Endometrium (tissue), 2 donors: ENCODE measurements around the gene MBNL2.

ENCODE experiments used
- FAIRE-seq: peaks from 2 replicates; lab custom pipeline; 2012; peaks lifted over from hg19 to GRCh38; lab: Jason Lieb, UNC
- donor health status: control.
- donor health status: control.

MBNL2 gene

DNA sequence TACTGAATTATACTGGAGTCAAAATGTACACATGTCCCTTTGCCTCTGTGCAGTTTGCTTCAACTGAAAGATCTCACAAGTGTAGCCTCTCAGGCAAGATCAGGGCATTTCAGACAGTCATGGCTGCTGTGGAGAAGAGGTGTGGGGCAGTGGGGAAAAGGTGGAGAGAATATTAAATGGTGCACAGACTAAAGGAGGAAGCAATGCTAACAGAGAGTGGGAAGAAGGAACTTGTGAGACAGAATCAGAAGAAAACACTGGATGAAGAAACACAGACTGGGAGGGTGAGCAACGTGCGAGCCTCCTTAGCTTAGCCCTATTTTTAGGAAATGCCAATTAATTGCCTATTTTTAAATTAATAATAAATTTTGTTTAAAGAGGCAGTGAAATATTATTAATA lies 162.2 kb downstream of the MBNL2 start:
- no peak for FAIRE-seq

- no peak for FAIRE-seq
Measured at GRCh38 chr13:97385146-97385545, 163.0 kb downstream of the MBNL2 start.

- FAIRE-seq, result no peak
Measured at GRCh38 chr13:97385854-97386253, 163.7 kb downstream of the MBNL2 start.

DNA sequence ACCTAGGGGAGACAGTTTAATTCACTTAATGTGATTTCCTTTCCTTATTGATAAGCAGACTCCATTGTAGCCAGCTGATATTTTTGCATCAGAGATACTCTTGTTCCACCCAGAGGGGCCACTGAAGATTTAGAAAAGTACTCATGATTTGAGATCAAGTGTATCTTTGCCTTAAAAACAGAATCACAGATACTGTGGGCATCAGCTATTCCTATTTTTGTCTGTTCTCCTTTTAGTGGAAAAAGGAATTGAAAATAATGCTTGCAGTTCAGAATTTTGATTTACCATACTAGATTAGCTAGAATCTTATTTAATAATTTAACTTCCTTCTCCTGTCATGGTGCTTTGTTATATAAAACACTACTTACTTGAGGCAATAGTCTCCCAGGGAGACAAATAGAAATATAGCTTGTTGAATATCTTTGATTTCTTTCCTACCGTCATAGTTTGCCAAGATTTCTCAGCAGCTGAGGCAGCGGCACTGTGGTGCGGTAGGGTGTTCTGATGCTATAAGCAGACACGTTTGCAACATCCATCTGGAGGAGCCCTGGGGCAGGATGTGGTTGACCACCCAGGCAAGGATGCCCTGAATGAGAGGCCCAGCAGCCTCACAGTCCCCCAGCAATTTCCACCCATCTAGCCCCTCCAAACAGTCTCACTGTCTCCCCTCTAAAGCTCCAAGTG lies 164.8 kb downstream of the MBNL2 start:
- FAIRE-seq, result no peak

- FAIRE-seq, result no peak
Measured at GRCh38 chr13:97387485-97387839, 165.3 kb downstream of the MBNL2 start.

- no peak for FAIRE-seq
Measured at GRCh38 chr13:97387890-97388289, 165.8 kb downstream of the MBNL2 start.

DNA sequence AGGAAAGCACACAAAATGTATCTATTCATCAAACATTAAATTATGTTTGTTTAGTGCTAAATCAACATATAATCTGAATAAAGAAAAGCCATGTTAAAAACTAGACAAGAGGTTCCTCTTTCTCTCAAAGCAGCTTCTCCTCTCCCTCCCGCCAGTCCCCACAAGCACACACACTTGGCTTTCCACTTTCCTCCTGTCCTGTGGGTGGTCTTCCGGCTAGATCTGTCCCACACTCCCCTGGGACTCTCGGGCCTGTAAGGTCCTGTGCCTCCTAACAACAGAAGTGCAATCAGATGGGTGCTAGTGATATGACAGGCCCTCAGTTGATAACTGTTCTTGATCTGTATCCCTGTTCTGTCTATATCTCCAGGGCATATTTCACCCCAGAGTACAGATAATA lies 166.2 kb downstream of the MBNL2 start:
- no peak for FAIRE-seq

DNA sequence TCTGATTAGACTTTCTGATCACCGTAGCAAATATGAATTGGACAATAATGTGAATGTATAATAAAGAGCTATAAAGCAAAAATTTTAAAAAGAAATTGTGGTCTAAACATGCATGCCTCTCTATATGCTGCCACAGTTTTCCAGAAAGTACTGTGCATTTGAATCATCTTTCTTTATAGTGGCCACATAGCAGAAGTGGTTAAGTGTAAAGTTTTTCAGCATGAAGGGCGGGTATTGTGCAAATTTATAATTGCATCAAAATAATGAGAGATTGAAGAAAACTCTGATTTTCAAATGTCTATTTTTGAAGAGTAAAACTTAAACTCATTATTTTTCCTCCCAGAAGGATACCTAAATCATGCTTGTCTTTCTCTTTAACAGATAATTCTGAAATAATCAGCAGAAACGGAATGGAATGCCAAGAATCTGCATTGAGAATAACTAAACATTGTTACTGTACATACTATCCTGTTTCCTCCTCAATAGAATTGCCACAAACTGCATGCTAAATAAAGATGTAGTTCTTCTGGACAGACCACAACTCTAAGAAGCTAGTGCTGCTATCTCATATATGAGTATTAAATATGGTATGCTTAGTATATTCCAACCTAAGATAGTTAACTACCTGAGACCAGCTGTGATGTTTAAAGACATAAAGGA lies 168.9 kb downstream of the MBNL2 start:
- FAIRE-seq, result no peak

DNA sequence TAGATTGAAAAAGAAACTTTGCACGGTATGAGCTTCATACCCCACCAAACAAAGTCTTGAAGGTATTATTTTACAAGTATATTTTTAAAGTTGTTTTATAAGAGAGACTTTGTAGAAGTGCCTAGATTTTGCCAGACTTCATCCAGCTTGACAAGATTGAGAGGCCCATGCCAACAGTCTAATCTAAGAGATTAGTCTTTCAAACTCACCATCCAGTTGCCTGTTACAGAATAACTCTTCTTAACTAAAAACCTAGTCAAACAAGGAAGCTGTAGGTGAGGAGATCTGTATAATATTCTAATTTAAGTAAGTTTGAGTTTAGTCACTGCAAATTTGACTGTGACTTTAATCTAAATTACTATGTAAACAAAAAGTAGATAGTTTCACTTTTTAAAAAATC lies 169.9 kb downstream of the MBNL2 start:
- no peak for FAIRE-seq

DNA sequence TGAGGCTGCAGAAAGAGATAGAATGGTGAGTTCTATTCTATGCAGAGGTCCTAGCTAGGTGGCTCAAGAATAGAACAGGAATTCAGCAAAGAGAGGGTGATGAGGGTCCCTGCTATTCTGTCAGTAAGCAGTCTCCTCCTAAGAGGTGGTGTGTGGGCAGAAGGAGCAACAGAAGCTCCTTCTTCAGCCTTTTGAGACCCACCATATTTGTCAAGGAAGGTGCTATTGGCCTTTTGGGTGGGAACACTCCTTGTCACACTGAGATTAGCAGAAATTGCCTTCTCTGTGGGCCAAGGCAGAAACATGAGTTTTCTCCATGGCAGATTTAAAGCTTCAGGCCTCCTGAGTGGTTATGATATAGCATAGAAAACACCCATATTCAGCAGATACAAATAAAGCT lies 172.4 kb downstream of the MBNL2 start:
- FAIRE-seq, result no peak

DNA sequence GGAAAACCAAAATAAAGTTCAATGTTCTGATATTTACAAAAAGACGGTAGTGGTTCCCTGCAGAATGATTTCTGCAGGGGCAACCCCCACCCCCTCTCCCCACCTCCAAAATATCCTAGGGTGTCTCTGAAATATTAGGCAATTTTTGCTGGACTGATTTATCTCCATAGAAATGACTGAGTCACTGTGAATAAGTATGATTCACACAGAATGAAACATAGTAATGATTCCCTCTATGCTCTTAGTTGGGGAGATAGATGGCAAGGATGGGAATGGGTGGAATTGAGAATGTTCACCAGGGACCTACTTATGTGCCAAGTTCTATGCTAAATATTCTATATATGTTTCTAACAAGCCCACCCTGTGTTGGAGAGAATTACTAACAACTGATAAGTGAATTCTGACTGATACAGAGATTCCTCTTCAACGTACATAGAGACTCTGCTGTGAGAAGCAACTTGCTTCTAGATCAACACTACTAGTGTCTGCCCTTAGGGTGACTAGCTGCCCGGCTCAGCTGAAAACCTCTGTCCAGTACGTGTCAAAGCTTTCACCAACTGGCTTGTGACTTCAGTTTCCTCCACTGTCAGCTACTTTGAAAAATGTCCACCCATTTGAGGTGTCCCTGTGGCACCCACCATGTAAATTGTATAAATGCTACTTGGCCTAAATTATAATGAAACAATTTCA lies 173.5 kb downstream of the MBNL2 start:
- no peak for FAIRE-seq

GRCh38 chr13:97397267-97397666 lies 175.1 kb downstream of the MBNL2 start:
- FAIRE-seq, result no peak

DNA sequence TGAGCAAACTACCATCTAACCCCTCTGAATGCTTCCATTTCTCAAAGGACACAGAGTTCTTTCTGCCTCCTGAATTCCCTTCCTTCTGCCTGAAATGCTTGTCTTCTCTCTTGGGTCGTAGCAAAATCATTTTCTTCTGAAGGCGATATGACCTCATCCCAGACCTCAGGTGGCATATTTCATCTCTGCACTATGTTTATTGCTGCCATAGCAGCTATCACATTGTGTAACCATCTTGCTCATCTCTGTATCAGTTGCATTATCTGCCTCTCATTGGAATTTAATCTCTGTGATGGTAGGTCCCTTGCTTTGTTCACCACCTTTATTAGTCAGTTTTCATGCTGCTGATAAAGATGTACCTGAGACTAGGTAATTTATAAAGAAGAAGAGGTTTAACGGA lies 179.3 kb downstream of the MBNL2 start:
- FAIRE-seq, result no peak

- no peak for FAIRE-seq
Measured at GRCh38 chr13:97403893-97404750, 182.0 kb downstream of the MBNL2 start.

DNA sequence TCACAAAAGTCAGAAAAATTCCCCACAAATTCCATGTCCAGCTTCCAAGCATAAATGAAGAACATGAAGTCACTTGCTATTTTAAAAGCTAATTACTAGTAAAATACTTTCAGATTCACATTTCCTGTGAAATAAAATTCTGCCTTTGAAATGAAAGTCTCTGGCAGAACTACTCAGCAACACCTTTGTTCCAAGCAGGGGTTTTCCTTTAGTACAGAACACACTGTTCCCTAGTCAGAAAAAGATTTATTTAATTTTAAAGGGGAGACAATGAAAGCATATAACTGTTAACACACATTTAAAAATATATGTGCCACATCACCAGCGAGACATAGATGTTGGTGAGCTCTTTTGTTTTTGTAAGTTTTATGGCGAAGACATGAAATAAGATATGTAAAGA lies 185.4 kb downstream of the MBNL2 start:
- FAIRE-seq, result no peak

DNA sequence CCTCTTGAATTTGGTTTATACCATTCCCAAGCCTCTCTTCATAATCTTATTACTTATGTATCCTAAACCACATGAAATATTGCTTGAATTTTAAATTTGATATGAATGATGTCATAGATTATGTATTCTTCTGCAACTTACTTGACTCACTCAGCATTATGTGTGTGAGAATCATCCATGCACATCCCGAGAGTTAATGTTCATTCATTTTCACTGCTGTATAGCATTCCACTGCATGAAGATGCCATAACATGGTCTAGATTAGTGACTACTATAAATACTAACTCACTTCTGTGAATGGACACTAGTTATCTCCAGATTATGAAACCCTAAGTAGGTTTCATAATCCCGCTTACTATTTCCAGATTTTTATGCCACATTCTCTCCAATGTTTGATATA lies 186.8 kb downstream of the MBNL2 start:
- no peak for FAIRE-seq

- no peak for FAIRE-seq
Measured at GRCh38 chr13:97411984-97412383, 189.9 kb downstream of the MBNL2 start.

- no peak for FAIRE-seq
Measured at GRCh38 chr13:97413694-97414093, 191.6 kb downstream of the MBNL2 start.

GRCh38 chr13:97414392-97414791 lies 192.3 kb downstream of the MBNL2 start:
- FAIRE-seq, result no peak

DNA sequence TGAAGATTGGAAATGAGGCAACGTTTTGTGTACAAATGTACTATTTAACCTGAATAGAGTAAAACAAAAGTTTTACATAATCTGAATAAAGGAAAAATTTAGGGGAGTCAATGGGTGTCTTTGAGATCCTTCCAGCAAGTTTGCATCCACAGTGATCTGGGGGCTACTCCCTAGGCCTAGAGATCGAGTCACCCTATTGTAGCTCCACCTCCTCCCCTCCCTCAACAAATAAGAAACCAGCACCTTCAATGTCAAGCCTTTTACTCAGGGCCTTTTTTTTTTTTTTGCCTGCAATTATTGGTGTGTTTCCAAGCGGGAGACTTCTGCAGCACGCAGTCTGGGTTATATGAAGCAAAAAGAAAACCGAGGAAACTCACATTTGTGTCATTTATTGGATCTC lies 195.6 kb downstream of the MBNL2 start:
- no peak for FAIRE-seq

DNA sequence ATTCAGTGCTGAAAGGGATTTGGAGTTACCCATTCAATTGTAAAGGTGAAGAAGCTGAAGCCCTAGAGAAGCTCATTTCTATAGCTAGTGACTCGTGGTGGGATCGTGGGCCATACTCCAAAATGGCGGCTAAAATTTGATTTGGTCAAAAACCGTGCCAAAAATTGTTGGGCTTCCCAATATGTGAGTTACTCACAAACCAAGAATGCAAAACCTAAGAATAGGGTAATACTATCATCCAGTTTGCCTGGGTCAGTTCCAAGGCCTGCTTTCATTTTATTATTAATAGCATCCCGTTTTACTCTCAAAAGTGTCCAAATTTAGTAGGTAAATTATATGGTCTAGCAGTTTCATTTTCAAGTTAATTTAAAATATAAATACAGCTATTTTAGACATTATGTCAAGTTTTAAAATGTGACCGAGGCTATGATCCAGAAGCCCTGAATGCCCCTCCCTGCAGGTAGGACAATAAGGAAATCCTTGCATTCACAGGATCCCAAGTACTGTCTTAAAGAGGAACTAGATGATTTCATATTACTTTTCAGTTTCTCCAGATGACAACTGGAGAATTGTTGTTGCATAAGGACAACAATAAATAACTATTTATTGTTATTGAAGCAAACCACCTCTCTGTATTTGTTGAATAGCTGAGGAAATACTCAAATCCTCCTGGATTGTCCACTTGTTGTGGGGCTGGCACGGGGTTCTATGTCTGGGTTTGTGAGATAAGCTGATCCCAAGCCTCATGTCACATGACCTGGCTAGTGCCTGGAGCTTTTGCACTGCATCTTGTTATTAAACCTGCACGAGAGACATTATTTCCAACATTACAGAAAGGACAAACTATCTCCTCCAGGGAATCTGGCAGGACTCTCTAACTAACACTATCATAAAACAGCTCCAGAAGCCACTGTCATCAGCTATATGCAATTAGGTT lies 200.3 kb downstream of the MBNL2 start:
- no peak for FAIRE-seq
